ENCODE results near the gene GRM8.
"Not testable (repeated sequence)": the region's sequence is repeated elsewhere in the genome, so short reads cannot be mapped to it uniquely, and the experiment has no call there.

GRM8 gene

DNA sequence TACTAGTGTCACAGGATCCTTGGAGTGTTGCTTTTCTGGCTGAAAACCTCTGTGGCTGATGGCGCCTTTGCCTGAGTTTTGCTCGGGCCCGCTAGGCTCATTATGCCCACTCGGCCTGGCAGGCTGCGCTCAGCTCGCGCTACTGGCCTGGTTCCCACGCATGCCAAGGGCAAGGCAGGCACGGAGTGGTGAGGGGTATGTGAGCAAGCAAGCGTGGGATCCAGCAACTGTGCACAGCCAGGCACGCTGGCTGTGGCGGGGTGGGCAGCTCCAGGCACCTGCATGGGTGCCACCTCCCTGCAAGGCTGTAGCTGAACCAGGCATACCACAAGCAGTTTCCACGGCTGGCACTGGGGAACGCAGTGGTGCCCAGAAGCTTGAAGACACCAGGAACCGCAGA, 562.6 kb downstream of the GRM8 start:
- TF ChIP-seq, protein P1, sequence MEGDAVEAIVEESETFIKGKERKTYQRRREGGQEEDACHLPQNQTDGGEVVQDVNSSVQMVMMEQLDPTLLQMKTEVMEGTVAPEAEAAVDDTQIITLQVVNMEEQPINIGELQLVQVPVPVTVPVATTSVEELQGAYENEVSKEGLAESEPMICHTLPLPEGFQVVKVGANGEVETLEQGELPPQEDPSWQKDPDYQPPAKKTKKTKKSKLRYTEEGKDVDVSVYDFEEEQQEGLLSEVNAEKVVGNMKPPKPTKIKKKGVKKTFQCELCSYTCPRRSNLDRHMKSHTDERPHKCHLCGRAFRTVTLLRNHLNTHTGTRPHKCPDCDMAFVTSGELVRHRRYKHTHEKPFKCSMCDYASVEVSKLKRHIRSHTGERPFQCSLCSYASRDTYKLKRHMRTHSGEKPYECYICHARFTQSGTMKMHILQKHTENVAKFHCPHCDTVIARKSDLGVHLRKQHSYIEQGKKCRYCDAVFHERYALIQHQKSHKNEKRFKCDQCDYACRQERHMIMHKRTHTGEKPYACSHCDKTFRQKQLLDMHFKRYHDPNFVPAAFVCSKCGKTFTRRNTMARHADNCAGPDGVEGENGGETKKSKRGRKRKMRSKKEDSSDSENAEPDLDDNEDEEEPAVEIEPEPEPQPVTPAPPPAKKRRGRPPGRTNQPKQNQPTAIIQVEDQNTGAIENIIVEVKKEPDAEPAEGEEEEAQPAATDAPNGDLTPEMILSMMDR (IDR thresholded peaks at IDR 0.05; ENCODE audit: low read depth, low read length): no peak
- no peak overlapping the region for H3K4me3 ChIP-seq (ENCODE audit: low read depth, low read length)

- H3K4me3 ChIP-seq (ENCODE audit: low read depth, low read length): no peak overlapping the region
- TF ChIP-seq, protein P1 (IDR thresholded peaks at IDR 0.05; ENCODE audit: low read depth, low read length): no peak
Observed at GRCh38 chr7:126689037-126689436, 563.7 kb downstream of the GRM8 start.

DNA sequence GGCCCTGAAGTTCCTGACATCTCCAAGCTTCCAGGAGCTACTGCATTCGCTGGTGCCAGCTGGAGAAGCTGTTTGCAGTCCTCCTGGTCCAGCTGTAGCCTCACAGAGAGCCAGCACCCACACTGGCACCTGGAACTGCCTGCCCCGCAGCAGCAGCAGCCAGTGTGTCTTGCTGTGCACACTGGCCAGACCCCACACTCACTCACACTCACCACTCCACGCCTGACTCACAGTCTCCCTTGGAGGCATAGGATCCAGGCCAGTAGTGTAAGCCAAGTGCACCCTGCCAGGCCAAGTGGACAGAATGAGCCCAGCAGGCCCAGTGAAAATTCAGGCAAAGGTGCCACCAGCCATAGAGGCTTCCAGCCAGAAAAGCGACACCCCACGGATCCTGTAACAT, 566.3 kb downstream of the GRM8 start:
- no peak overlapping the region for H3K4me3 ChIP-seq (ENCODE audit: low read depth, low read length)
- TF ChIP-seq, protein P1 (IDR thresholded peaks at IDR 0.05; ENCODE audit: low read depth, low read length): no peak

DNA sequence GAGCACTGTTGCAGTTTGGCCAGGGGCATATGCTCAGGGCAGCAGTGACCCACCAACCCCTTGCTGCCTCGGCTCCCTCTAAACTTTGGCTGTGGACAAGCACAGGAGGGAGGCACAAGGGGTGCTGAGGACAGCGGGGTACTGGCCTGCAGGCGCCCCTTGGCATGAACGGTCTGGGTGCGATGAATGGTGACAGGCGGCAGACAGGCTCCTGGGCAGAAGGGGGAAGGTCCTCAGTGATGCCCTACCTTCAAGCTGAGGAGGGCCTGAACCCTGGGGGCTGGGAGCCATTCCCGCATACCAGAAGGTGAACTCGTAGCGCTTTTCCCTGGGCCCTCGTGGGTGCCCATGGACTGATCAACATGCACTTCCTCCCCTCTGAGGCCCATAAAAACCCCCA, 567.1 kb downstream of the GRM8 start:
- no peak overlapping the region for H3K4me3 ChIP-seq (ENCODE audit: low read depth, low read length)
- TF ChIP-seq, protein P1 (IDR thresholded peaks at IDR 0.05; ENCODE audit: low read depth, low read length): no peak

DNA sequence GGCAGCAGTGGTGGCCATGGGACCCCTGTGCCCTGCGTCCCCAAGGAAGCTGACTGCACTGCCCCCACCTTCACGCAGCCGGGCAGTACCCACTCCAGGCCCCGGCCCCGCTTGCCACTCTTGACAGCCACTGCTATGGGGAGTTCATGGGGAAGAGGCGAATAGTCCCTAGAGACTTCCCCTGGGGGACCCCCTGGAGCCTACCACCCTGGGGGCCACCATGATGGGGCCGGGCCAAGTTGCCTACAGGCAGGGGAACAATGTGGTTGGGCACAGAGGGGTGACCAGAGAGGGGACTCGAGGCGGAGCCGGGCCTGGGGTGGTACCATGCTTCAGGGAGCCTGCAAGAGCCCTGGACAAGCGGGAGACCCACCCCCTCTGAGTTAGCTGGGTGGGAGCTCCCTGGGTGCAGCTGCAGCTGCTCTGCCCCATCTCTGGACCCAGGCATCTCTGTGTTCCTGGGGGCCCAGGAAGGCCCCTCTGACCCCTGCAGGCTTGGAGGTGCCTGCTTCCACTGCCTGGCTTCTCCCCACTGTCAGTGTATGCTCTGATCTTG, 567.6 kb downstream of the GRM8 start:
- no peak overlapping the region for H3K4me3 ChIP-seq (ENCODE audit: low read depth, low read length)
- TF ChIP-seq, protein P1 (IDR thresholded peaks at IDR 0.05; ENCODE audit: low read depth, low read length): no peak

DNA sequence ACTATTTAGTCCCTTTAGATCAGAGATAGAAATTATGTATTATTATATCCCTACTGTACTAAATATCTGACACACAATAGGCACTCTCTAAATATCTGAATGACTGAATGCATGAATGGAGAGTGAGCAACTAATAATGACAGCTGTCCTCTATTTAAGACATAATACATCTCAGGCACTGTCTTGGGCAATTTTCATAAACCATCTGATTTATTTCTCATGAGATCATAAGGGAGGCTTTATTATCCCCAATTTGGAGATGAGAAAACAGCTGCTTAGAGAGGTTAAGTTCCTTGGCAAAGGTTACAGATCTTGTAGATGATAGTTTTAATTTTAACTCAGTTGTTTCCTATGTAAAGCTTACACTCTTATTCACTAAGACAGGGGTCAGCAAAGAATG, 570.6 kb downstream of the GRM8 start:
- TF ChIP-seq, protein P1 (IDR thresholded peaks at IDR 0.05; ENCODE audit: low read depth, low read length): no peak
- H3K4me3 ChIP-seq (ENCODE audit: low read depth, low read length): no peak overlapping the region

- H3K4me3 ChIP-seq (ENCODE audit: low read depth, low read length): not testable (repeated sequence)
Observed at GRCh38 chr7:126668762-126669161, 584.0 kb downstream of the GRM8 start.

DNA sequence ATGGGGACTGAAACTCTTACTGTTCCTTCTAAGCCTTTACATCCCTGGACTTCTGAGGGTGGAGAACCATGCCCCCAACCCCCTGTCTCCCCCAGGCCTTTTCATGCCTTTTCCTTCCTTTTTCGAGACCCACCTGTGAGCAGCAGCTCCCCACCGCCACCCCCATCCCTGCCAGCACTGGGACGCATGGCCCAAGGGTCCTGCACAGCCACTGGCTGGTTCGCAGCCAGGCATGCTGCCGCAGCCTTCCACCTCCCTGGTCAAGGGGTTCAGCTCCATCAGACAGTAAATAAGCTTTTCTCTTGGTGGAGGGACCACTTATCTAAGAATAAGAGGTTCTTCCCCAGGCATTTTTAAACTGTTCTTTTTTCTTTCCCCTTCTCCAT, 584.4 kb downstream of the GRM8 start:
- TF ChIP-seq, protein P1 (IDR thresholded peaks at IDR 0.05; ENCODE audit: low read depth, low read length): no peak
- H3K4me3 ChIP-seq (ENCODE audit: low read depth, low read length): peak overlapping the region; percentile 41
